ENCODE measurements around the gene NADK2.

DNA sequence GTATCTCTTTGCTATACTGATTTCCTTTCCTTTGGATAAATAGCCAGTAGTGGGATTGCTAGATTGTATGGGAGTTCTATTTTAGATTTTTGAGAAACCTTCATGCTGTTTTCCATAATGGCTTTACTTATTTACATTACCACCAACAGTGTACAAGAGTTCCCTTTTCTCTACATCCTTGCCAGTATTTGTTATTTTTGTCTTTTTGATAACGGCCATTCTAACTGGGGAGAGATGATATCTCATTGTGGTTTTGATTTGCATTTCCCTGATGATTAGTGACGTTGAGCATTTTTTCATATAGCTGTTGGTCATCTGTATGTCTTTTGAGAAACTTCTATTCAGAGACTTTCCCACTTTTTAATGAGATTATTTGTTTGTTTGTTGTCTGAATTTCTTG, 25.8 kb downstream of the NADK2 start:
- no peak for TF ChIP-seq EZH2phosphoT487 (IDR thresholded peaks at IDR 0.05; ENCODE audit: borderline replicate concordance, low read length)
- no peak for TF ChIP-seq CTCF (IDR thresholded peaks at IDR 0.05; ENCODE audit: low read depth, low read length, poor library complexity, severe bottlenecking)
